Epithelial cell of esophagus (primary cell): Measurements from ENCODE around the gene FAHD1.

Experiments used
- DNase-seq: peaks from one replicate; pipeline ENCODE4 v3.0.0; 2010; ENCODE audit warnings: low read depth
- H3K4me3 ChIP-seq: 2 replicates; pipeline ENCODE4 v1.5.1; 2011; ENCODE audit warnings: mild to moderate bottlenecking, low read length, control low read depth
- CTCF ChIP-seq: IDR thresholded peaks from 2 replicates; pipeline ENCODE4 v1.5.1; 2011; ENCODE audit warnings: low read depth, mild to moderate bottlenecking, low read length, control low read depth, inconsistent platforms; ENCODE audit not compliant: insufficient read depth; ENCODE audit errors: missing control alignments

Gene FAHD1

GRCh38 chr16:1826691-1827573, at the start of gene FAHD1, which contains the start of gene HAGH:
TSS of gene FAHD1 (plus strand) at chr16:1827206. CDS start at chr16:1827239, 33 bp downstream.
TSS of gene HAGH (minus strand) at chr16:1826825. CDS start at chr16:1826787, 38 bp downstream.
- peak; percentile 96 for DNase-seq
- peak within 1 kb of the TSS; percentile 97 for H3K4me3 ChIP-seq
- no peak for TF ChIP-seq CTCF

- no peak for DNase-seq
- no peak overlapping the region for H3K4me3 ChIP-seq
- TF ChIP-seq CTCF: no peak
Measured at GRCh38 chr16:1777375-1778199, 49.4 kb upstream of the FAHD1 start.

GRCh38 chr16:1778200-1779179, 48.5 kb upstream of the FAHD1 start:
- H3K4me3 ChIP-seq: no peak overlapping the region
- DNase-seq: no peak
- no peak for TF ChIP-seq CTCF

- H3K4me3 ChIP-seq: no peak overlapping the region
- TF ChIP-seq CTCF: no peak
- DNase-seq: no peak
Measured at GRCh38 chr16:1779234-1779701, 47.7 kb upstream of the FAHD1 start.

- H3K4me3 ChIP-seq: no peak overlapping the region
- TF ChIP-seq CTCF: no peak
- no peak for DNase-seq
Measured at GRCh38 chr16:1779741-1780676, 47.0 kb upstream of the FAHD1 start.

- peak overlapping the region; percentile 74 for H3K4me3 ChIP-seq
- DNase-seq: no peak
- no peak for TF ChIP-seq CTCF
Measured at GRCh38 chr16:1780677-1781072, 46.3 kb upstream of the FAHD1 start.
